Stimulated activated CD8-positive, alpha-beta memory T cell treated with anti-CD3 and anti-CD28 coated beads, Interleukin-2, amount 100 ng/mL, for 1 hour (primary cell): ENCODE data around the gene OLFM3.

Experiments
- DNase-seq, 2 donors: peaks; one replicate each; pipeline ENCODE4 v3.0.0-alpha.2; 2020; ENCODE audit warnings: low read depth in 2 of 2

Gene OLFM3

GRCh38 chr1:101943237-101943636 lies 53.5 kb downstream of the OLFM3 start:
- no peak for DNase-seq

- no peak for DNase-seq
Measured at GRCh38 chr1:101942516-101943193, 54.1 kb downstream of the OLFM3 start.

- DNase-seq, result no peak
Measured at GRCh38 chr1:101938681-101939080, 58.0 kb downstream of the OLFM3 start.

- DNase-seq, result no peak
Measured at GRCh38 chr1:101929343-101929742, 67.4 kb downstream of the OLFM3 start.

- no peak for DNase-seq
Measured at GRCh38 chr1:101928829-101929228, 67.9 kb downstream of the OLFM3 start.

GRCh38 chr1:101924700-101925099 lies 72.0 kb downstream of the OLFM3 start:
- DNase-seq, result no peak

GRCh38 chr1:101920577-101920976 lies 76.1 kb downstream of the OLFM3 start:
- no peak for DNase-seq

- no peak for DNase-seq
Measured at GRCh38 chr1:101918277-101918676, 78.4 kb downstream of the OLFM3 start.

GRCh38 chr1:101915597-101915996 lies 81.1 kb downstream of the OLFM3 start:
- DNase-seq, result no peak

GRCh38 chr1:101914473-101915242 lies 82.1 kb downstream of the OLFM3 start:
- DNase-seq, result no peak

GRCh38 chr1:101911894-101912293 lies 84.8 kb downstream of the OLFM3 start:
- DNase-seq, result no peak

GRCh38 chr1:101908980-101909379 lies 87.7 kb downstream of the OLFM3 start:
- DNase-seq, result no peak

- DNase-seq, result no peak
Measured at GRCh38 chr1:101907264-101907663, 89.5 kb downstream of the OLFM3 start.

- no peak for DNase-seq
Measured at GRCh38 chr1:101905283-101905835, 91.4 kb downstream of the OLFM3 start.

- DNase-seq, result no peak
Measured at GRCh38 chr1:101902199-101902598, 94.5 kb downstream of the OLFM3 start.

- no peak for DNase-seq
Measured at GRCh38 chr1:101898137-101898536, 98.6 kb downstream of the OLFM3 start.

GRCh38 chr1:101884621-101885020 lies 112.1 kb downstream of the OLFM3 start:
- DNase-seq, result no peak

- DNase-seq, result no peak
Measured at GRCh38 chr1:101875891-101876290, 120.8 kb downstream of the OLFM3 start.

- DNase-seq, result no peak
Measured at GRCh38 chr1:101873672-101874071, 123.1 kb downstream of the OLFM3 start.

GRCh38 chr1:101859941-101860340 lies 136.8 kb downstream of the OLFM3 start:
- DNase-seq, result no peak

- DNase-seq, result no peak
Measured at GRCh38 chr1:101854271-101854670, 142.5 kb downstream of the OLFM3 start.

- no peak for DNase-seq
Measured at GRCh38 chr1:101852936-101853335, 143.8 kb downstream of the OLFM3 start.

GRCh38 chr1:101849356-101849755 lies 147.4 kb downstream of the OLFM3 start:
- no peak for DNase-seq
